HepG2 (cell line): ENCODE measurements around the gene GPER1. TPM values are rescaled to one million over a fixed set of nuclear protein-coding genes. Genes with fewer than 3 reads are reported as not detected.

Experiments used
- HNF4A ChIP-seq: sonication (generic); formaldehyde crosslinking; IDR thresholded peaks from 2 replicates; pipeline ENCODE4 v1.4.0; 2020; ENCODE audit warnings: missing genetic modification reagents
- IRF2 ChIP-seq: IDR thresholded peaks from 2 replicates; pipeline ENCODE4 v1.6.1; 2018; ENCODE audit warnings: missing genetic modification reagents, missing compliant biosample characterization
- KDM1A ChIP-seq: IDR thresholded peaks from 2 replicates; pipeline ENCODE4 v1.6.1; 2016; ENCODE audit warnings: missing compliant biosample characterization
- RBAK ChIP-seq: sonication (generic); formaldehyde crosslinking; IDR thresholded peaks from 2 replicates; pipeline ENCODE4 v1.5.1; 2020; ENCODE audit warnings: mild to moderate bottlenecking, missing genetic modification reagents
- RELA ChIP-seq: sonication (generic); formaldehyde crosslinking; IDR thresholded peaks from 2 replicates; pipeline ENCODE4 v1.4.0; 2020; ENCODE audit warnings: missing genetic modification reagents
- RNF2 ChIP-seq: fragments of 450-650 bp; conservative IDR thresholded peaks from 2 replicates; pipeline ENCODE4 v1.6.1; 2016; ENCODE audit warnings: low read depth
- RXRB ChIP-seq: IDR thresholded peaks from 2 replicates; pipeline ENCODE4 v1.6.1; 2016; ENCODE audit warnings: borderline replicate concordance, missing genetic modification reagents, missing compliant biosample characterization
- SALL1 ChIP-seq: sonication (generic); formaldehyde crosslinking; IDR thresholded peaks from 2 replicates; pipeline ENCODE4 v1.8.0; 2022; ENCODE audit warnings: mild to moderate bottlenecking, missing genetic modification reagents
- TBX3 ChIP-seq: fragments of 450-650 bp; IDR thresholded peaks from 2 replicates; pipeline ENCODE4 v1.6.1; 2017; ENCODE audit warnings: antibody characterized with exemption, mild to moderate bottlenecking, inconsistent platforms, borderline replicate concordance
- U2AF2 ChIP-seq: fragments of 200-400 bp; formaldehyde crosslinking; IDR thresholded peaks from 2 replicates; pipeline ENCODE4 v1.6.1; 2017; ENCODE audit warnings: low read depth, mild to moderate bottlenecking, low read length
- ZC3H4 ChIP-seq: sonication (generic); formaldehyde crosslinking; IDR thresholded peaks from 2 replicates; pipeline ENCODE4 v1.4.0; 2020; ENCODE audit warnings: missing genetic modification reagents, borderline replicate concordance
- ZKSCAN1 ChIP-seq: fragments of 150-350 bp; IDR thresholded peaks from 2 replicates; pipeline ENCODE4 v1.6.1; 2014; ENCODE audit warnings: low read length
- ZNF3 ChIP-seq: IDR thresholded peaks from 2 replicates; pipeline ENCODE4 v1.7.0; 2017; ENCODE audit warnings: inconsistent platforms
- ZNF430 ChIP-seq: sonication (generic); formaldehyde crosslinking; IDR thresholded peaks from 2 replicates; pipeline ENCODE4 v1.9.0; 2021; ENCODE audit warnings: mild to moderate bottlenecking, missing genetic modification reagents
- ZNF441 ChIP-seq: sonication (generic); formaldehyde crosslinking; IDR thresholded peaks from 2 replicates; pipeline ENCODE4 v1.7.0; 2021; ENCODE audit warnings: missing genetic modification reagents, borderline replicate concordance
- ZNF530 ChIP-seq: sonication (generic); formaldehyde crosslinking; IDR thresholded peaks from 2 replicates; pipeline ENCODE4 v1.5.0; 2020; ENCODE audit warnings: low read depth, mild to moderate bottlenecking, missing genetic modification reagents
- ZZZ3 ChIP-seq: sonication (generic); formaldehyde crosslinking; IDR thresholded peaks from 2 replicates; pipeline ENCODE4 v1.4.0; 2020; ENCODE audit warnings: missing genetic modification reagents, mild to moderate bottlenecking, borderline replicate concordance
- polyA plus RNA-seq, 8 experiments: library from polyadenylated mRNA; depleted of rRNA in 3 of 8; stranded (reverse) in 7 of 8; unstranded in 1 of 8; fragments of >200 nt; fragmentation: Illumina TruSeq in 4 of 8; extraction: Trizol in 4 of 8; gene quantifications; 2 replicates each; pipeline versions ENCODE4 v1.2.1 to v1.2.3, GENCODE V29; 2011 to 2016; ENCODE audit warnings: low read depth in 4 of 8, missing spikeins in 1 of 8, mixed read lengths in 1 of 8; ENCODE audit not compliant: insufficient read depth in 1 of 8
- total RNA-seq, 5 experiments: library from RNA; depleted of rRNA; stranded (reverse); fragments of >200 nt; fragmentation: Illumina TruSeq; extraction: Trizol; gene quantifications; 2 replicates each; pipeline ENCODE4 v1.2.3, GENCODE V29; 2016; ENCODE audit warnings: low read depth in 1 of 5
- TF ChIP-seq, protein P1 (sequence below): conservative IDR thresholded peaks from 2 replicates; pipeline ENCODE4 v1.6.1; 2018; ENCODE audit warnings: missing genetic modification reagents
- TF ChIP-seq, protein P2 (sequence below): sonication (generic); formaldehyde crosslinking; IDR thresholded peaks from 2 replicates; pipeline ENCODE4 v1.5.0; 2020; ENCODE audit warnings: mild to moderate bottlenecking, missing genetic modification reagents
- TF ChIP-seq, protein P3 (sequence below): sonication (generic); formaldehyde crosslinking; IDR thresholded peaks from 2 replicates; pipeline ENCODE4 v1.4.0; 2020; ENCODE audit warnings: missing genetic modification reagents
- TF ChIP-seq, protein P4 (sequence below): sonication (generic); formaldehyde crosslinking; IDR thresholded peaks from 2 replicates; pipeline ENCODE4 v1.4.0; 2020; ENCODE audit warnings: missing genetic modification reagents

The GPER1 gene
- total and polyA plus RNA-seq, 2 of the 13 experiments (the other 11 are each of a cell fraction or from before 2014, with no cell fraction given), result 12.7 to 19.7 TPM

DNA sequence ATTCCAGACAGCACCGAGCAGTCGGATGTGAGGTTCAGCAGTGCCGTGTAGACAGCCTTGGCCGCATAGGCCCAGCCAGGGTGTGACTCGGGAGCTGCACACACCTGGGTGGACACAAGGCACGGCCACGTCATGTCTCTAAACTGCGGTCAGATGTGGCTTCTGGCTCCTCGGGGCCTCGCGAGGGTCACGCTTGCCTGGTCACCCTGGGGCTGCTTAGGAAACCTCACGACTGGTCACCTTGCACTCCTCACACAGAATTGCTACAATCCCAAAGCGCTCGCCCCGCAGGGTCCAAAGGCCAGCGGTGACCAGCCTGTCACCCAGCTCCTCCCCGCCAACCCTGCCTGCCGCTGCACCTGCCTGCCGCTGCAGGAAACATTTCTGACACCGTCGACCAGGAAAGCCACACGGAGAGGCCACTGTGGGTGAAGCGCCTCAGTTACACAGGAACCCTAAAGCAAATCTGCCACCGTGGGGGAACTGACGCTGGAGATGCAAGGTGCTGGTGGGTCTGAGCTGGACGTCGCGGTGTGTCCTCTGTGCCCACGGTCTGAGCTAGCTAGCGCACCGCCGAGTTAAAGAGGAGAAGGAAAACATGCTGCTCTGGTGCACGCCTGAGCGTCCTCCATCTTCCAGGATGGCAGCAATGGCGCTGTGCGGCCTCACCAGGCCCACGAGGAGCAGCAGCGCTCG is 5.0 kb downstream of the GPER1 start (continued):
- peak; percentile 81 for TF ChIP-seq IRF2 (CRISPR knock-in tag)
- TF ChIP-seq, protein P1, sequence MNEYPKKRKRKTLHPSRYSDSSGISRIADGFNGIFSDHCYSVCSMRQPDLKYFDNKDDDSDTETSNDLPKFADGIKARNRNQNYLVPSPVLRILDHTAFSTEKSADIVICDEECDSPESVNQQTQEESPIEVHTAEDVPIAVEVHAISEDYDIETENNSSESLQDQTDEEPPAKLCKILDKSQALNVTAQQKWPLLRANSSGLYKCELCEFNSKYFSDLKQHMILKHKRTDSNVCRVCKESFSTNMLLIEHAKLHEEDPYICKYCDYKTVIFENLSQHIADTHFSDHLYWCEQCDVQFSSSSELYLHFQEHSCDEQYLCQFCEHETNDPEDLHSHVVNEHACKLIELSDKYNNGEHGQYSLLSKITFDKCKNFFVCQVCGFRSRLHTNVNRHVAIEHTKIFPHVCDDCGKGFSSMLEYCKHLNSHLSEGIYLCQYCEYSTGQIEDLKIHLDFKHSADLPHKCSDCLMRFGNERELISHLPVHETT (CRISPR knock-in tag), result 0 out of 2 replicates have a peak, but pooled peaks have one; percentile 41
- TF ChIP-seq ZNF3 (CRISPR knock-in tag), result no peak
- peak; percentile 96 for TF ChIP-seq HNF4A (CRISPR knock-in tag)
- TF ChIP-seq ZKSCAN1, result no peak
- peak; percentile 92 for TF ChIP-seq SALL1 (CRISPR knock-in tag)
- no peak for TF ChIP-seq ZZZ3 (CRISPR knock-in tag)
- TF ChIP-seq, protein P2, sequence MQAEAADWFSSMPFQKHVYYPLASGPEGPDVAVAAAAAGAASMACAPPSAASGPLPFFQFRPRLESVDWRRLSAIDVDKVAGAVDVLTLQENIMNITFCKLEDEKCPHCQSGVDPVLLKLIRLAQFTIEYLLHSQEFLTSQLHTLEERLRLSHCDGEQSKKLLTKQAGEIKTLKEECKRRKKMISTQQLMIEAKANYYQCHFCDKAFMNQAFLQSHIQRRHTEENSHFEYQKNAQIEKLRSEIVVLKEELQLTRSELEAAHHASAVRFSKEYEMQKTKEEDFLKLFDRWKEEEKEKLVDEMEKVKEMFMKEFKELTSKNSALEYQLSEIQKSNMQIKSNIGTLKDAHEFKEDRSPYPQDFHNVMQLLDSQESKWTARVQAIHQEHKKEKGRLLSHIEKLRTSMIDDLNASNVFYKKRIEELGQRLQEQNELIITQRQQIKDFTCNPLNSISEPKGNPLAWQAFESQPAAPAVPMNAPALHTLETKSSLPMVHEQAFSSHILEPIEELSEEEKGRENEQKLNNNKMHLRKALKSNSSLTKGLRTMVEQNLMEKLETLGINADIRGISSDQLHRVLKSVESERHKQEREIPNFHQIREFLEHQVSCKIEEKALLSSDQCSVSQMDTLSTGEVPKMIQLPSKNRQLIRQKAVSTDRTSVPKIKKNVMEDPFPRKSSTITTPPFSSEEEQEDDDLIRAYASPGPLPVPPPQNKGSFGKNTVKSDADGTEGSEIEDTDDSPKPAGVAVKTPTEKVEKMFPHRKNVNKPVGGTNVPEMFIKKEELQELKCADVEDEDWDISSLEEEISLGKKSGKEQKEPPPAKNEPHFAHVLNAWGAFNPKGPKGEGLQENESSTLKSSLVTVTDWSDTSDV (CRISPR knock-in tag), result no peak; the same call in 1 of the 2 replicates
- TF ChIP-seq KDM1A (CRISPR knock-in tag), result no peak
- no peak for TF ChIP-seq RELA (CRISPR knock-in tag)
- TF ChIP-seq RXRB, result peak; percentile 74; the same call in 1 of the 2 replicates
- no peak for TF ChIP-seq ZC3H4 (CRISPR knock-in tag)
- no peak for TF ChIP-seq ZNF441 (CRISPR knock-in tag)
- peak; percentile 90; the same call in 1 of the 2 replicates for TF ChIP-seq ZNF430 (CRISPR knock-in tag)
- TF ChIP-seq, protein P3, sequence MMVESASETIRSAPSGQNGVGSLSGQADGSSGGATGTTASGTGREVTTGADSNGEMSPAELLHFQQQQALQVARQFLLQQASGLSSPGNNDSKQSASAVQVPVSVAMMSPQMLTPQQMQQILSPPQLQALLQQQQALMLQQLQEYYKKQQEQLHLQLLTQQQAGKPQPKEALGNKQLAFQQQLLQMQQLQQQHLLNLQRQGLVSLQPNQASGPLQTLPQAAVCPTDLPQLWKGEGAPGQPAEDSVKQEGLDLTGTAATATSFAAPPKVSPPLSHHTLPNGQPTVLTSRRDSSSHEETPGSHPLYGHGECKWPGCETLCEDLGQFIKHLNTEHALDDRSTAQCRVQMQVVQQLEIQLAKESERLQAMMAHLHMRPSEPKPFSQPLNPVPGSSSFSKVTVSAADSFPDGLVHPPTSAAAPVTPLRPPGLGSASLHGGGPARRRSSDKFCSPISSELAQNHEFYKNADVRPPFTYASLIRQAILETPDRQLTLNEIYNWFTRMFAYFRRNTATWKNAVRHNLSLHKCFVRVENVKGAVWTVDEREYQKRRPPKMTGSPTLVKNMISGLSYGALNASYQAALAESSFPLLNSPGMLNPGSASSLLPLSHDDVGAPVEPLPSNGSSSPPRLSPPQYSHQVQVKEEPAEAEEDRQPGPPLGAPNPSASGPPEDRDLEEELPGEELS (CRISPR knock-in tag), result peak; percentile 25; the same call in 1 of the 2 replicates
- no peak for TF ChIP-seq ZNF530 (CRISPR knock-in tag)
- TF ChIP-seq U2AF2, result no peak
- 0 out of 2 replicates have a peak, but pooled peaks have one; percentile 44 for TF ChIP-seq TBX3
- TF ChIP-seq RBAK, result no peak
- TF ChIP-seq, protein P4, sequence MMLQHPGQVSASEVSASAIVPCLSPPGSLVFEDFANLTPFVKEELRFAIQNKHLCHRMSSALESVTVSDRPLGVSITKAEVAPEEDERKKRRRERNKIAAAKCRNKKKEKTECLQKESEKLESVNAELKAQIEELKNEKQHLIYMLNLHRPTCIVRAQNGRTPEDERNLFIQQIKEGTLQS, result no peak
- TF ChIP-seq RNF2, result peak; percentile 76
